Right lobe of liver (tissue), 4 donors: ENCODE results near the gene KCTD21.

Source experiments
- POLR2A ChIP-seq: fragments of 450-650 bp; IDR thresholded peaks from one replicate; pipeline ENCODE4 v1.6.1; 2017; ENCODE audit warnings: antibody characterized with exemption, mild to moderate bottlenecking
- TF ChIP-seq, protein P1 (sequence below), 4 donors: fragments of 200-600 bp in 3 of 4; fragments of 450-650 bp in 1 of 4; IDR thresholded peaks; one replicate each; pipeline versions ENCODE4 v1.5.1 to v1.8.0; 2016 to 2022; ENCODE audit warnings: antibody characterized with exemption in 4 of 4, mild to moderate bottlenecking in 2 of 4
- donor health status: DM: no; HTN: no; CAD: no.
- donor health status: DM: no; HTN: no; CAD: no.
- donor health status: DM: no; HTN: yes; CAD: no.

DNA sequence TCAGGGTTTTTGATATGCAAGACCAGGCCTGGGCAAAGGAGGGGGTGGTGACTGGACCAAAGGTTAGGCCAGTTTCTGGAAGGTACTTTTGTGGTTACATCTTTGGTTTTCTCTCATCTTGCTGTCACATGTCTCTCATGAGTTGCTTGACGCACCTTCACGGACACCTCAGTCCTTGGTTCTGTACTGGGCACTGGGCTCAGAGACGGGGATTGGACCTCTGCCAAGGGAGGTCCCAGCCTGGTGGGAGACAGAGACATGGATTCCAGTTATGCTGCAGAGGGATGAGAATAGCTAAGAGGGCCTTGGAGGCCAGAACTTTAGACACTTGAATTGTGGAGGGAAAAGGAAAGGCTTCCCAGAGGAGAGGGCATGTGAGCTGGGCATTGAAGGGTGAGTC lies 1.9 kb upstream of the KCTD21 start:
- TF ChIP-seq POLR2A, result no peak
- TF ChIP-seq, protein P1, sequence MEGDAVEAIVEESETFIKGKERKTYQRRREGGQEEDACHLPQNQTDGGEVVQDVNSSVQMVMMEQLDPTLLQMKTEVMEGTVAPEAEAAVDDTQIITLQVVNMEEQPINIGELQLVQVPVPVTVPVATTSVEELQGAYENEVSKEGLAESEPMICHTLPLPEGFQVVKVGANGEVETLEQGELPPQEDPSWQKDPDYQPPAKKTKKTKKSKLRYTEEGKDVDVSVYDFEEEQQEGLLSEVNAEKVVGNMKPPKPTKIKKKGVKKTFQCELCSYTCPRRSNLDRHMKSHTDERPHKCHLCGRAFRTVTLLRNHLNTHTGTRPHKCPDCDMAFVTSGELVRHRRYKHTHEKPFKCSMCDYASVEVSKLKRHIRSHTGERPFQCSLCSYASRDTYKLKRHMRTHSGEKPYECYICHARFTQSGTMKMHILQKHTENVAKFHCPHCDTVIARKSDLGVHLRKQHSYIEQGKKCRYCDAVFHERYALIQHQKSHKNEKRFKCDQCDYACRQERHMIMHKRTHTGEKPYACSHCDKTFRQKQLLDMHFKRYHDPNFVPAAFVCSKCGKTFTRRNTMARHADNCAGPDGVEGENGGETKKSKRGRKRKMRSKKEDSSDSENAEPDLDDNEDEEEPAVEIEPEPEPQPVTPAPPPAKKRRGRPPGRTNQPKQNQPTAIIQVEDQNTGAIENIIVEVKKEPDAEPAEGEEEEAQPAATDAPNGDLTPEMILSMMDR (IDR thresholded peaks at IDR 0.05), result no peak
